ENCODE results near the gene ZNF804A. TPM values are rescaled to one million over a fixed set of nuclear protein-coding genes. Genes with fewer than 3 reads are reported as not detected.

ZNF804A gene
- total and polyA plus RNA-seq, 2 of the 8 experiments (the other 6 are each of a cell fraction or from before 2014, with no cell fraction given), result 0.02 TPM; not detected in 1

- no peak overlapping the region for H2BK5ac ChIP-seq (ENCODE audit: low read depth, low read length)
- no peak overlapping the region for H4K91ac ChIP-seq (replicated peaks; ENCODE audit: insufficient read length, low read length)
- H4K5ac ChIP-seq (ENCODE audit: insufficient read length, low read depth, low read length), result no peak overlapping the region
- no peak overlapping the region for H3K4me3 ChIP-seq (ENCODE audit: extremely low read depth in 1 of 4, insufficient read depth in 2 of 4, low read depth in 3 of 4, low read length in 4 of 4)
- no peaks in the 10 kb centered on the region for H3K79me1 ChIP-seq (ENCODE audit: low read depth, low read length)
- no peak overlapping the region for H3K23ac ChIP-seq (ENCODE audit: insufficient read length)
- FAIRE-seq (no peak), DNase-seq (ENCODE audit: low read depth in 1 of 2, low spot score in 2 of 2) (no peak)
- H2AFZ ChIP-seq (ENCODE audit: low read length), result no peak overlapping the region
- H2AK5ac ChIP-seq (ENCODE audit: low read depth, low read length), result no peak overlapping the region
- H2BK12ac ChIP-seq (ENCODE audit: low read depth, low read length), result no peak overlapping the region
- H3K4me1 ChIP-seq (replicated peaks in 1 of 4; ENCODE audit: control insufficient read depth in 3 of 4, insufficient read depth in 4 of 4, low read length in 3 of 4), result no peaks in the 10 kb centered on the region
- H3K9me3 ChIP-seq (ENCODE audit: insufficient read depth in 2 of 2, low read depth in 1 of 2, low read length in 1 of 2), result peaks cover 8 to 11% of the 10 kb centered on the region in 2 experiments
- no peak overlapping the region for H3K4ac ChIP-seq (replicated peaks; ENCODE audit: insufficient read length, low read depth, low read length)
- 88% methylated on average over 6 of the region's 6 CpGs; no CpG with 5 or more reads in 1 of the 2 experiments for WGBS, 2 experiments (ENCODE audit: extremely low coverage in 1 of 2, insufficient coverage in 1 of 2, insufficient read length in 1 of 2, insufficient replicate concordance in 2 of 2, low coverage in 1 of 2, low lambda C conversion rate in 2 of 2, missing lambda C conversion rate in 1 of 2)
- no peak overlapping the region for H2BK20ac ChIP-seq (ENCODE audit: low read length)
- H3K56ac ChIP-seq (replicated peaks; ENCODE audit: insufficient read length, low read depth, low read length), result no peak overlapping the region
- no peaks in the 10 kb centered on the region; a peak in 1 of 8 replicates for H3K36me3 ChIP-seq (ENCODE audit: control insufficient read depth in 2 of 4, insufficient read depth in 4 of 4, low read length in 3 of 4)
- H3K9ac ChIP-seq (replicated peaks in 1 of 4; ENCODE audit: extremely low read depth in 1 of 4, low read depth in 3 of 4, low read length in 3 of 4), result no peak overlapping the region
- no peak overlapping the region for H3K18ac ChIP-seq (ENCODE audit: extremely low read depth, low read length)
- H2BK15ac ChIP-seq (ENCODE audit: low read length), result no peak overlapping the region
- ChIA-PET CTCF (ENCODE audit: partially characterized antibody) (no interaction called here), POLR2A (ENCODE audit: partially characterized antibody) (no interaction called here)
- no peaks in the 10 kb centered on the region for H4K20me1 ChIP-seq (replicated peaks in 1 of 2; ENCODE audit: control insufficient read depth in 1 of 2, insufficient read depth in 2 of 2, low read length in 2 of 2)
- no peak overlapping the region for H2BK120ac ChIP-seq (replicated peaks; ENCODE audit: low read depth, low read length)
- H3K14ac ChIP-seq (ENCODE audit: insufficient read length), result no peak overlapping the region
- no peak overlapping the region for H4K8ac ChIP-seq (ENCODE audit: extremely low read depth, insufficient read depth, low read length)
- TF ChIP-seq RBBP5 (IDR thresholded peaks at IDR 0.05; ENCODE audit: borderline replicate concordance, low read depth, low read length) (no peak), FOSL1 (IDR thresholded peaks at IDR 0.05; ENCODE audit: insufficient read depth, low read depth, low read length) (no peak), CBX8 (IDR thresholded peaks at IDR 0.05; ENCODE audit: borderline replicate concordance, low read depth, low read length) (no peak), GABPA (IDR thresholded peaks at IDR 0.05; ENCODE audit: borderline replicate concordance, insufficient read depth, low read length) (no peak), SIX5 (IDR thresholded peaks at IDR 0.05; ENCODE audit: low read depth, low read length) (no peak)
- no peaks in the 10 kb centered on the region for H3K27me3 ChIP-seq (replicated peaks in 1 of 4; ENCODE audit: control insufficient read depth in 3 of 4, extremely low read depth in 1 of 4, insufficient read depth in 3 of 4, low read length in 3 of 4)
- H3K23me2 ChIP-seq (ENCODE audit: low read depth, low read length), result no peaks in the 10 kb centered on the region
- H3K4me2 ChIP-seq (ENCODE audit: insufficient read depth in 1 of 2, low read depth in 2 of 2, low read length in 2 of 2), result no peak overlapping the region
- no peak overlapping the region for H3K27ac ChIP-seq (ENCODE audit: low read depth, low read length)
- H3K79me2 ChIP-seq (ENCODE audit: control insufficient read depth in 1 of 2, insufficient read depth in 2 of 2, low read length in 2 of 2), result no peaks in the 10 kb centered on the region
These were observed 123.6 kb downstream of the ZNF804A start for GRCh38 chr2:184721881-184722280.

All from H1 (cell line).